Ishikawa (cell line): ENCODE data around the gene HSFX3.
"Not testable (repeated sequence)": the region's sequence is repeated elsewhere in the genome, so short reads cannot be mapped to it uniquely, and the experiment has no call there.

ENCODE experiments used
- CREB1 ChIP-seq: IDR thresholded peaks from 2 replicates; pipeline ENCODE4 v1.6.1; 2012; ENCODE audit warnings: low read depth
- EGR1 ChIP-seq: IDR thresholded peaks from 2 replicates; pipeline ENCODE4 v1.6.1; 2012
- EP300 ChIP-seq: IDR thresholded peaks from 2 replicates; pipeline ENCODE4 v1.6.1; 2012; ENCODE audit warnings: borderline replicate concordance
- FOXM1 ChIP-seq: IDR thresholded peaks from 2 replicates; pipeline ENCODE4 v1.6.1; 2012; ENCODE audit warnings: low read depth, borderline replicate concordance
- MAX ChIP-seq: IDR thresholded peaks from 2 replicates; pipeline ENCODE4 v1.6.1; 2012
- NFIC ChIP-seq: IDR thresholded peaks from 2 replicates; pipeline ENCODE4 v1.6.1; 2012
- RAD21 ChIP-seq: IDR thresholded peaks from 2 replicates; pipeline ENCODE4 v1.6.1; 2012; ENCODE audit warnings: low read depth
- REST ChIP-seq: IDR thresholded peaks from 2 replicates; pipeline ENCODE4 v1.6.1; 2012; ENCODE audit warnings: low read depth, mild to moderate bottlenecking
- TAF1 ChIP-seq: IDR thresholded peaks from 2 replicates; pipeline ENCODE4 v1.6.1; 2012; ENCODE audit warnings: low read depth, mild to moderate bottlenecking
- TEAD4 ChIP-seq: IDR thresholded peaks from 2 replicates; pipeline ENCODE4 v1.6.1; 2012
- YY1 ChIP-seq: IDR thresholded peaks from 2 replicates; pipeline ENCODE4 v1.6.1; 2012; ENCODE audit warnings: low read depth
- ZBTB7A ChIP-seq: IDR thresholded peaks from 2 replicates; pipeline ENCODE4 v1.6.1; 2012; ENCODE audit warnings: low read depth
- TF ChIP-seq, protein P1 (sequence below): IDR thresholded peaks from 2 replicates; pipeline ENCODE4 v1.6.1; 2012

DNA sequence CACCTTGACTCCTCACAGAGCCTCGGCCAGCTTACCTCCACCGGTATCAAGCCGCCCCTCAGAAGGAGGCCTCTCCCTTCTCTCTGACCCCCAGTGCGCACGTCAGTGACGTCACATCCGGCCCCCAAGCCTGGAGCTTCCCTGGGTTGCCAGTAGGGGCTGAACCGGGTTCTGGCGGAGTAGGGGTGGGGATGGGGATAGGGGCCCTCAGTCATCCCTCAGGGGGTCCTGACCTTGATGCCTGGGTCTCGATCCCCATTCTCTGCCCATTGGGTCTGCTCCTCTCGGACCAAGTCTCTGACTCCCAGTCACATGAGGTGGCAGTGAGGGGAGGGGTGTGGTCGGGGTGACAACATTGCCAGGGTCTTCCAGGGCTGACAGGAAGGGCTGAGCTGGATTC is 37.6 kb upstream of the HSFX3 start, which contains the start of gene MAGEA9B:
- not testable (repeated sequence) for TF ChIP-seq CREB1, TAF1, YY1, EP300, EGR1, MAX, NFIC, TEAD4, RAD21, ZBTB7A, FOXM1, REST
- TF ChIP-seq, protein P1, sequence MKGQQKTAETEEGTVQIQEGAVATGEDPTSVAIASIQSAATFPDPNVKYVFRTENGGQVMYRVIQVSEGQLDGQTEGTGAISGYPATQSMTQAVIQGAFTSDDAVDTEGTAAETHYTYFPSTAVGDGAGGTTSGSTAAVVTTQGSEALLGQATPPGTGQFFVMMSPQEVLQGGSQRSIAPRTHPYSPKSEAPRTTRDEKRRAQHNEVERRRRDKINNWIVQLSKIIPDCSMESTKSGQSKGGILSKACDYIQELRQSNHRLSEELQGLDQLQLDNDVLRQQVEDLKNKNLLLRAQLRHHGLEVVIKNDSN = not testable (repeated sequence)
